K562 (cell line): ENCODE data around the gene TCIRG1. TPM values are rescaled to one million over a fixed set of nuclear protein-coding genes. Genes with fewer than 3 reads are reported as not detected.

Experiments
- ARID2 ChIP-seq: fragments of 450-650 bp; IDR thresholded peaks from 2 replicates; pipeline ENCODE4 v1.6.1; 2017; ENCODE audit warnings: antibody characterized with exemption, mild to moderate bottlenecking
- ARNT ChIP-seq, 2 experiments: fragments of 450-650 bp; IDR thresholded peaks; 2 replicates each; pipeline ENCODE4 v1.6.1; 2016; ENCODE audit warnings: mild to moderate bottlenecking in 1 of 2
- ELF1 ChIP-seq: fragments of 200-800 bp; sonication (Bioruptor generic); IDR thresholded peaks from 2 replicates; pipeline ENCODE4 v1.6.1; 2016; ENCODE audit warnings: missing genetic modification characterization, missing compliant biosample characterization
- FOSL1 ChIP-seq: fragments of 200-800 bp; sonication (Bioruptor generic); conservative IDR thresholded peaks from 2 replicates; pipeline ENCODE4 v1.6.1; 2016; ENCODE audit warnings: missing genetic modification characterization, missing compliant biosample characterization
- HIVEP1 ChIP-seq: fragments of 250-450 bp; sonication (Bioruptor Pico); IDR thresholded peaks from 2 replicates; pipeline ENCODE4 v1.4.0; 2020; ENCODE audit warnings: mild to moderate bottlenecking
- MAFF ChIP-seq: IDR thresholded peaks from 2 replicates; pipeline ENCODE4 v1.6.1; 2012; ENCODE audit warnings: low read length, improper control_type of control experiment
- MYC ChIP-seq, 2 experiments: fragments of 250-450 bp in 1 of 2; sonication (Bioruptor Pico) in 1 of 2; IDR thresholded peaks; 2 replicates each; pipeline versions ENCODE4 v1.5.1 to v1.6.1; 2012 to 2021; ENCODE audit warnings: low read depth in 2 of 2, borderline replicate concordance in 1 of 2, improper control_type of control experiment in 1 of 2, low read length in 1 of 2, mild to moderate bottlenecking in 1 of 2, moderate library complexity in 1 of 2
- PHB2 ChIP-seq: fragments of 450-650 bp; IDR thresholded peaks from 2 replicates; pipeline ENCODE4 v1.6.1; 2017; ENCODE audit warnings: low read depth
- TBL1XR1 ChIP-seq, 2 experiments: IDR thresholded peaks; 2 replicates each; pipeline ENCODE4 v1.6.1; 2012; ENCODE audit warnings: improper control_type of control experiment in 2 of 2, low read length in 2 of 2, mild to moderate bottlenecking in 1 of 2
- polyA plus RNA-seq, 8 experiments: library from polyadenylated mRNA; depleted of rRNA in 4 of 8; stranded (reverse) in 5 of 8; unstranded in 3 of 8; fragments of >200 nt; fragmentation: Nextera tagmentation in 2 of 8; fragmentation: Illumina TruSeq in 1 of 8; extraction: Ambion mirVana in 2 of 8; extraction: Trizol in 1 of 8; gene quantifications; 2 replicates each; pipeline versions ENCODE4 v1.2.1 to v1.2.3, GENCODE V29; 2011 to 2014; ENCODE audit warnings: inconsistent platforms in 1 of 8, missing spikeins in 1 of 8
- total RNA-seq, 7 experiments: library from RNA; depleted of rRNA in 6 of 7; stranded (reverse); fragments of >200 nt in 6 of 7; fragmentation: Illumina TruSeq in 2 of 7; extraction: Trizol in 2 of 7; gene quantifications; 2 replicates each; pipeline versions ENCODE4 v1.2.1 to v1.2.3, GENCODE V29; 2011 to 2021; ENCODE audit warnings: low replicate concordance in 1 of 7
- TF ChIP-seq, protein P1 (sequence below): sonication (generic); formaldehyde crosslinking; IDR thresholded peaks from 2 replicates; pipeline ENCODE4 v1.9.0; 2022; ENCODE audit warnings: mild to moderate bottlenecking, missing genetic modification reagents
- TF ChIP-seq, protein P2 (sequence below), 2 experiments: fragments of 250-450 bp in 1 of 2; fragments of 450-650 bp in 1 of 2; sonication (Bioruptor Pico) in 1 of 2; IDR thresholded peaks; 2 replicates each; pipeline versions ENCODE4 v1.6.1 to v1.8.0; 2016 to 2021; ENCODE audit warnings: mild to moderate bottlenecking in 2 of 2, moderate library complexity in 2 of 2, missing compliant biosample characterization in 1 of 2, missing genetic modification characterization in 1 of 2
- TF ChIP-seq, protein P3 (sequence below), 2 experiments: IDR thresholded peaks in 1 of 2; conservative IDR thresholded peaks in 1 of 2; 2 replicates each; pipeline ENCODE4 v1.6.1; 2016; ENCODE audit warnings: low read depth in 2 of 2, mild to moderate bottlenecking in 1 of 2, missing compliant biosample characterization in 1 of 2, missing genetic modification characterization in 1 of 2, moderate library complexity in 1 of 2
- TF ChIP-seq, protein P4 (sequence below), 2 experiments: fragments of 450-650 bp; formaldehyde crosslinking in 1 of 2; IDR thresholded peaks; 2 replicates each; pipeline versions ENCODE4 v1.4.0 to v1.6.1; 2014 to 2020; ENCODE audit warnings: mild to moderate bottlenecking in 2 of 2, borderline replicate concordance in 1 of 2, low read depth in 1 of 2

The TCIRG1 gene
- total and polyA plus RNA-seq, 9 of the 15 experiments (the other 6 are each of a cell fraction or from before 2014, with no cell fraction given) = 0.49 to 143 (median 24.4) TPM

DNA sequence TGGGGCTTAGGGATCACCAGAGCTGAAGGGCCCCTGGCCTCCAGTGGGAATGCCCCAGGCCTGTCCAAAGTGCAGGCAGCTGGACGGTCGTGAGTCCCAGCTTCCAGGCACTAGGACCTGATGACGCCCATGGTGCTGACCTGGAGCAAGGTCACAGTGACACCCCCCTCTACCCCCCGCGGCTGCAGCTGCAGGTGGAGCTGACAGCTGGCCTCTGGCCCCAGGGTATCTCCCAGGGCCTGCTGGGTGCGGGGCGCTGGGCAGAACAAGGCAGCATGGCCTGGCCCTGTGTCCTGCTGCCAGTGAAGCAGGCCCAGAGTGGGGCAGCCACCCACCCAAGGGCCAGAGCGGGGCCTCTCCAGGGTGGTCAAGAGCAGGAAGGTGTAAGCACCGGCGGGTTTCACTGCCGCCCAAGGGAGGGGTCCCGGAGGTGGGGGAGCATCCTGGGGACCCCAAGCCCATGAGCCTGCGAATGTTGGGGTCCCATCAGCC lies 553 bp upstream of the TCIRG1 start (continued):
- TF ChIP-seq, protein P1, sequence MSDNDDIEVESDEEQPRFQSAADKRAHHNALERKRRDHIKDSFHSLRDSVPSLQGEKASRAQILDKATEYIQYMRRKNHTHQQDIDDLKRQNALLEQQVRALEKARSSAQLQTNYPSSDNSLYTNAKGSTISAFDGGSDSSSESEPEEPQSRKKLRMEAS = no peak
- TF ChIP-seq MYC (IDR thresholded peaks at IDR 0.05; ENCODE audit: low read depth, low read length) (no peak), MYC (CRISPR knock-in tag; IDR thresholded peaks at IDR 0.05; ENCODE audit: borderline replicate concordance, low read depth) (0 out of 2 replicates have a peak, but pooled peaks have one; percentile 36), ELF1 (tag) (no peak), ARNT (IDR thresholded peaks at IDR 0.05) (no peak), MAFF (no peak), ARID2 (no peak), FOSL1 (0 out of 2 replicates have a peak, but pooled peaks have one; percentile 5), PHB2 (0 out of 2 replicates have a peak, but pooled peaks have one; percentile 8), HIVEP1 (CRISPR knock-in tag) (no peak), TBL1XR1 (IDR thresholded peaks at IDR 0.05; ENCODE audit: low read length in 2 of 2) (peak in 1 of 2 experiments; percentile 33; a peak in 1 of 4 replicates)
- TF ChIP-seq, protein P2, sequence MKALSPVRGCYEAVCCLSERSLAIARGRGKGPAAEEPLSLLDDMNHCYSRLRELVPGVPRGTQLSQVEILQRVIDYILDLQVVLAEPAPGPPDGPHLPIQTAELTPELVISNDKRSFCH (CRISPR knock-in tag; IDR thresholded peaks at IDR 0.05) = no peak
- TF ChIP-seq, protein P2 (tag; IDR thresholded peaks at IDR 0.05) = no peak
- TF ChIP-seq, protein P3, sequence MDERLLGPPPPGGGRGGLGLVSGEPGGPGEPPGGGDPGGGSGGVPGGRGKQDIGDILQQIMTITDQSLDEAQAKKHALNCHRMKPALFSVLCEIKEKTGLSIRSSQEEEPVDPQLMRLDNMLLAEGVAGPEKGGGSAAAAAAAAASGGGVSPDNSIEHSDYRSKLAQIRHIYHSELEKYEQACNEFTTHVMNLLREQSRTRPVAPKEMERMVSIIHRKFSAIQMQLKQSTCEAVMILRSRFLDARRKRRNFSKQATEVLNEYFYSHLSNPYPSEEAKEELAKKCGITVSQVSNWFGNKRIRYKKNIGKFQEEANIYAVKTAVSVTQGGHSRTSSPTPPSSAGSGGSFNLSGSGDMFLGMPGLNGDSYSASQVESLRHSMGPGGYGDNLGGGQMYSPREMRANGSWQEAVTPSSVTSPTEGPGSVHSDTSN (CRISPR knock-in tag; IDR thresholded peaks at IDR 0.05; ENCODE audit: low read depth) = no peak
- TF ChIP-seq, protein P3 (tag; conservative IDR thresholded peaks at IDR 0.05; ENCODE audit: low read depth) = no peak
- TF ChIP-seq, protein P4, sequence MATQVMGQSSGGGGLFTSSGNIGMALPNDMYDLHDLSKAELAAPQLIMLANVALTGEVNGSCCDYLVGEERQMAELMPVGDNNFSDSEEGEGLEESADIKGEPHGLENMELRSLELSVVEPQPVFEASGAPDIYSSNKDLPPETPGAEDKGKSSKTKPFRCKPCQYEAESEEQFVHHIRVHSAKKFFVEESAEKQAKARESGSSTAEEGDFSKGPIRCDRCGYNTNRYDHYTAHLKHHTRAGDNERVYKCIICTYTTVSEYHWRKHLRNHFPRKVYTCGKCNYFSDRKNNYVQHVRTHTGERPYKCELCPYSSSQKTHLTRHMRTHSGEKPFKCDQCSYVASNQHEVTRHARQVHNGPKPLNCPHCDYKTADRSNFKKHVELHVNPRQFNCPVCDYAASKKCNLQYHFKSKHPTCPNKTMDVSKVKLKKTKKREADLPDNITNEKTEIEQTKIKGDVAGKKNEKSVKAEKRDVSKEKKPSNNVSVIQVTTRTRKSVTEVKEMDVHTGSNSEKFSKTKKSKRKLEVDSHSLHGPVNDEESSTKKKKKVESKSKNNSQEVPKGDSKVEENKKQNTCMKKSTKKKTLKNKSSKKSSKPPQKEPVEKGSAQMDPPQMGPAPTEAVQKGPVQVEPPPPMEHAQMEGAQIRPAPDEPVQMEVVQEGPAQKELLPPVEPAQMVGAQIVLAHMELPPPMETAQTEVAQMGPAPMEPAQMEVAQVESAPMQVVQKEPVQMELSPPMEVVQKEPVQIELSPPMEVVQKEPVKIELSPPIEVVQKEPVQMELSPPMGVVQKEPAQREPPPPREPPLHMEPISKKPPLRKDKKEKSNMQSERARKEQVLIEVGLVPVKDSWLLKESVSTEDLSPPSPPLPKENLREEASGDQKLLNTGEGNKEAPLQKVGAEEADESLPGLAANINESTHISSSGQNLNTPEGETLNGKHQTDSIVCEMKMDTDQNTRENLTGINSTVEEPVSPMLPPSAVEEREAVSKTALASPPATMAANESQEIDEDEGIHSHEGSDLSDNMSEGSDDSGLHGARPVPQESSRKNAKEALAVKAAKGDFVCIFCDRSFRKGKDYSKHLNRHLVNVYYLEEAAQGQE (IDR thresholded peaks at IDR 0.05; ENCODE audit: borderline replicate concordance) = no peak
- TF ChIP-seq, protein P4 (CRISPR knock-in tag; IDR thresholded peaks at IDR 0.05; ENCODE audit: low read depth) = no peak
